GM21390 (cell line): ENCODE measurements around the gene RREB1.
"Not testable (repeated sequence)": the region's sequence is repeated elsewhere in the genome, so short reads cannot be mapped to it uniquely, and the experiment has no call there.

Source experiments
- ATAC-seq: cut with Tn5 transposase; IDR thresholded peaks from one replicate; pipeline ENCODE4 v1.9.1; 2021; ENCODE audit not compliant: unreplicated experiment

RREB1 gene

GRCh38 chr6:7144872-7145584 is 37.3 kb downstream of the RREB1 start:
- no peak for ATAC-seq

- ATAC-seq = no peak
Measured at GRCh38 chr6:7145585-7145884, 37.8 kb downstream of the RREB1 start.

DNA sequence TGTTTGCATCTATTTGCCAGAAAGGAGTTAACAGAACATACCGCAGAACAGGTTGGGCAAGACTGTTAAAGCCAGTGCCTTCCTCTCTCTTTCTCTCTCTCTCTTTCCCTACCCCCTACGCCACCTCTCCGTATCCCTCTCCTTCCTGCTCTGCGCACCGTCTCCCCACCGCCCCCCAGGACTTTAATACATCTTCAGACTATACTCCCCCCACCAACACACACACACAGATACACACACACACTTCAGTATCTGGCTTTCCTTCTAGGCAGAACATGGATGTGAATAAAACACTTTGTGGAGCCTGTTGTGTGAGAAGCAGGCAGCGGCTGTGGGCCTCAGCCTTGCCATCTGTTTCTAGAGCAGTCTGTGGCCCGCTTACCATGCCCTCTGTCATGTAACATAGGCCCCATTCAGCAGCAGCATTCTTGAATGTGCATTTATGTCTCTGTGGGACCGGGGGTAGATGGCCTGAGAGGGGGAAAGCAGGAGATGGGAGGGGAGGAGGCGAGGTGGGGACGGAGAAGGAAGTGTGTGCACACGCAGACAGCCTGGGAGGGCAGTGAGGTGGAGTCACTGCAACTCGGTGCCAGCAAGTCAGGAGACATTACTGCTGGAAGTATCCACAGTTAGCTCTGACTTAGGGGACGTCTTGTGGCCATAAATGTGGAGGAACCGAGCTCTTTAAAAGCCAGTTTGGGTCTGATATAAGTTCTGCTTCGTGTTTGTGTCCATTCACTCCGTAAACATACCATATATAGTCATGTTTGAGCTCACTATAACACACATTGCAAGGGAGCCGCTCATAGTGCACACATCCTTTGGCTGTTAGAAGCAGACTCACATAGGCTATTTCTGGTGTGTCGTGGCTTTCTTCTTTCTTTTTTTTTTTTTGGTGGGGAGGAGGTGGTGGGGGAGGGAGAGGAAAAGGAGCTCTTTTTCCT is 38.4 kb downstream of the RREB1 start:
- peak; percentile 61 for ATAC-seq

GRCh38 chr6:7147051-7147671 is 39.4 kb downstream of the RREB1 start:
- ATAC-seq = no peak

- no peak for ATAC-seq
Measured at GRCh38 chr6:7148100-7148822, 40.5 kb downstream of the RREB1 start.

DNA sequence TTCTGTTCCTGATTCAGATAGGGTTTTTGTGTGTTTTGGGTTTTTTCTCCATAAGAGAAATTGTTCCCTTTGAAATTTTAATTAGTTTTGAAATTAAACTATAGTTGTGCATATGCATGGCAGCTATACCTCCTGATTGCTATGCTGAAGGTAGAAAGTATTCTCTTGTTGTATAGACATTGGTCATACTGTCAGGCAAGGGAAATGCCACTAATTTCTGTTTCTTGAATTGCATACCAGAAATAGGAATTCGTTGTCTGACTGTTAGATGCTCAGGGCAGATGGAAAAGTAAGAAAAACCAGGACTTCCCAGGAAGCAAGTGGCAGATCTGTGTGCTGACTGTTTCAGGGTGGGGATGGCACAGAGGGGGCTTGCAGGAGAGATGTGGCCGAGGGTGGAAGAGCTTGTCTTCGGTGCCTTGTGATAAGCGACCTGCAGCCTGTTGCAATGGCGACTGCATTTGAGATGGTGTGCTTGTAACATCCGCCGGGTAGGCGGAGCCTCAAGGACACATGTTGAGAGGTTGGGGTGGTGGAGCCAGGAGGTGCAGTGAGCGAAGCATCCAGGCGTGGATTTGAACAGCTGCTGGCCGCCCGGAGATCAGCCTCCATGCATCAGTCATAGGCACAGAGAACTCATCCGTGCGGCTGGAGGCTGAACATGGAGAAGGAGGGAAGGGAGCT is 42.8 kb downstream of the RREB1 start:
- no peak for ATAC-seq

- ATAC-seq = no peak
Measured at GRCh38 chr6:7151381-7151780, 43.6 kb downstream of the RREB1 start.

GRCh38 chr6:7152462-7152861 is 44.7 kb downstream of the RREB1 start:
- ATAC-seq = no peak

GRCh38 chr6:7153789-7154188 is 46.0 kb downstream of the RREB1 start:
- no peak for ATAC-seq

DNA sequence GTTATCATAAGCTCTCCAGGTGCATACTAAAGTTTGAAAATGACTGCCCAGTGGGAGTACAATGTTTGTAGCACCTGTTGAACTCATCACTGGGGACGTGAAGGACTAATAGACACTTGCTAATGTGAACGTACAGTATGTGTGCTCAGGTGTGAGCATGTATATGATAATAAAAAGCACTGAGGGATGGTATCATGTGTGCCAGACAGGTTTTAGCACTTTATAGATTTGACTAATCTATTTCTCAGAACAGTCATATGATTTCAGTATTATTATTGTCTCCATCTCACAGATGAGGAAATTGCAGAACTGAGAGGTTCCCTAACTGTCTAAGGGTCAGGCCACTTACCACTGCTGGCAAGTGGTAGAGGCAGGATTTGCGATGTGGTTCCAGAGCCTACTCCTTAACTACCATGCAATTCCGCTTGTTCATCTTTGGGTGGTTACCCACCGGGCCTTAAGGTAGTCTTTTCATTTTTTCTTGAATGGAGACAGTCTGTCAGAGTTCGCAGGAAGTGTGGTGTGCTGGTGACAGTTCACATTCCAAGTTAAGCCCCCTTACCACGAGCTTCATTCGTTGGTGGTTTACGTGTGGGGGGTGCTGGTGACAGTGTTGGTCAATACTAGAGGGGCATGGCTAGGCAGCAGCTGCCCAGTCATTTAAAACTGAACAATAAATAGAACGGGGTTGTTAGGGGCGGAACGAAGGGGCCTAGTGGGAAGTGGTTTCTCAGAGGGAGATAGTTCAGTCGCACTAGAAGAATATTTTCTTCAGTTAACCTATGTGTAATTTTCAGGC is 46.8 kb downstream of the RREB1 start:
- ATAC-seq = peak; percentile 62

- peak; percentile 63 for ATAC-seq
Measured at GRCh38 chr6:7155871-7156579, 48.3 kb downstream of the RREB1 start.

DNA sequence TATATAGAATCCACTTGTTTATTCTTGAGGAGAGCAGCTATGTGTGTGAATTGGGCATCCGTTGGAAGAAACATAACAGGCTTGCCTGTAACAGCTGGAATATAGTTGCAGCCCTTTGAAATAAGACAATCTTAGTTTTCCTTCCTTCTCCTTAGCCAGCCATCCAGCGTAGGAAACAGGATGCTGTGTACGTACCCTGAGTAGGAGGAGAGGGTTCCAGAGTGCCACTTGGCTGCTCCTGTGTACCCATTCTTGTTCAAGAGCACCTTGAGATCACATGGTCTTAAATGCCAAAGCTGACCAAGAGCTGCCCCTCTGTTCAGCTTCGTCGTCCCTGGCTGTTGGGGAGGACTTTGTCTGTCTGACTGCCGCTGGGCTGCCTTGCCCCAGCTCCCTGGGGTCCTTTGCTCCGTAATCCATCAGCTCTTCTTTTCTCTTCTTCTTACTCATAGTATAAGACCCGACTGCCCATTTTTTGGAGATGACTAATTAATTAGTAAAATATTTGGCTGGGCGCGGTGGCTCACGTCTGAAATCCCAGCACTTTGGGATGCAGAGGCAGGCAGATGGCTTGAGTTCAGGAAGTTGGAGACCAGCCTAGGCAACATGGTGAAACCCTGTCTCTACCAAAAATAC is 49.0 kb downstream of the RREB1 start:
- ATAC-seq = no peak

GRCh38 chr6:7157307-7157706 is 49.5 kb downstream of the RREB1 start:
- not testable (repeated sequence) for ATAC-seq

DNA sequence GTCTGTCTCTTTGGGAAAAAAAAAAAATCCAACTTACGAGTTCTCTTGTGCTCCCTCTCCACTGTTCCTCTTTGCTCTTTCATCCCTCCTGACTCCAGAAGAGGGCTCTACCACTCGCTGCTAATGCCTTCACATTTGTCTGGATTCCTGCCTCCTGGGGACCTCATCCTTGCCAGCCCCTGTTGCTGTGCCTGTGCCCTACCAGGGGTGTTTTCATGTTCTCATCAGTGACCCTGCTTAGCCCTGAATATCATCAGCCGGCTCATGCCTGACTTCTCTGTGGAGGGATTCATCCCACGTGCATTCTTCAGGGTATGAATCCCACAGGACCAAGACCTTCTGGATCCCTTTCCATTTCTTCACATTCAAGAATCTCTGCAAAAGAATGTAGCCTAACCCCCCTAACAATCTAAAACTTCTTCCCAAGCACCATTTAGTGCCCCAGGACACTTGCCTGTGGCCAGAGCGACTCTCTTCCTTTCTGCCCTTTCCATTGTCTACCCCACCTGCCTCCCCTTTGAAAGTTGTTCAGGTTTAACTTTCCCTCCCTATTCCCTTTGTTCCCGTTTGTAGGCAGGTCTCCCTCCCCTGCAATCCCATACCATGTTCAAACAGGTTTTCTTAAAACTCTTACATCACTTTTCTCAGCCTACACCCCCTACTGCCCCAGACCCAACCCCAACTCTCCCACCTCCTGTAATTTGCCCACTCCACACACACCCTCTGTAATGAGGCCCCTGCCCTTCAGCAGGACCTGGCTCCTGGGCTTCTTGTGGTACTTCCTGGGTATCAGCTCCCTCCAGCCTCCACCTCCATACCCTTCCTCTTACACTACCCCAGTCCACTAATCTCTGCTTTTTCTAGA is 50.2 kb downstream of the RREB1 start:
- ATAC-seq = no peak

- no peak for ATAC-seq
Measured at GRCh38 chr6:7159790-7160525, 52.2 kb downstream of the RREB1 start.

DNA sequence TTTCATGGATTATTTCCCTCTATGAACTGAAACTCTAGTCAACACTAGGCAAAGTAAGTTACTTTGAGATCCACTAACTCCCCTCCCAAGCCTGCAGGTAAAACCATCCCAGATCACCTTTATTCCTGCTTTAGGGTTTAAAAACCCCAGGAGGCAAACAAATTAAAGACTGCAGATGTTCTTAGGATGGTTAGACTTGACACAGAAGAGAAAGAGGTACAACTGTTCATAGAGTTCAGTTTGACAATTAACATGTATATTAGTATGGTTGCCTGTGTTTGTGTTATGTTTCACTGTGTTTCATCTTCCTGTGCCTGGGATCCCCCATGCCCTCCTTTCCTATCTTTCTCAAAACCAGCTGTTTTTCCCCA is 53.5 kb downstream of the RREB1 start:
- no peak for ATAC-seq

DNA sequence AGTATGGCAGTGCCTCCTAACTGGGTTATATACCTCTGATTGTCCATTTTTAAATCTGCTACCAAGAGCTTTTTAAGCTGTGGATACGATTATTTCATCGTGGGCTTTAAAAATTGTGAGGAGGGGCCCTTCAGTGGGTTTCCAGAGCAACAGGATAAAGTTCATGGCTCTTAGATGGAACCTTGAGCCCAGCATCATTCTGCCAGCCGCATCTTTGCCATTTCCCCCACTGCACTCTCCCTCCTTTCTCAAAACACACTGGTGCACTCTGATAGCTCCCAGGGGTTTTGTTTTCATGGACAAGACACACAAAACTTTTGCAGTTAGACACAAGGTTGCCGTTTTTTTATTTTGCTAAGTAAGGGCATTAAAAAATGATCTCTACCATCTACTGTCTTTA is 54.1 kb downstream of the RREB1 start:
- ATAC-seq = no peak
